GM12874 (cell line): ENCODE results near the gene HMSD.

ENCODE experiments used
- TF ChIP-seq, protein P1 (sequence below): IDR thresholded peaks from 2 replicates; pipeline ENCODE4 v1.5.1; 2011; ENCODE audit warnings: low read depth, mild to moderate bottlenecking, control low read depth, low read length, moderate library complexity; ENCODE audit not compliant: insufficient read depth

The HMSD gene, protein sequence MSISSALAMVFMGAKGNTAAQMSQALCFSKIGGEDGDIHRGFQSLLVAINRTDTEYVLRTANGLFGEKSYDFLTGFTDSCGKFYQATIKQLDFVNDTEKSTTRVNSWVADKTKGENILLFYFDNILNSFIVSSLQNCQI

DNA sequence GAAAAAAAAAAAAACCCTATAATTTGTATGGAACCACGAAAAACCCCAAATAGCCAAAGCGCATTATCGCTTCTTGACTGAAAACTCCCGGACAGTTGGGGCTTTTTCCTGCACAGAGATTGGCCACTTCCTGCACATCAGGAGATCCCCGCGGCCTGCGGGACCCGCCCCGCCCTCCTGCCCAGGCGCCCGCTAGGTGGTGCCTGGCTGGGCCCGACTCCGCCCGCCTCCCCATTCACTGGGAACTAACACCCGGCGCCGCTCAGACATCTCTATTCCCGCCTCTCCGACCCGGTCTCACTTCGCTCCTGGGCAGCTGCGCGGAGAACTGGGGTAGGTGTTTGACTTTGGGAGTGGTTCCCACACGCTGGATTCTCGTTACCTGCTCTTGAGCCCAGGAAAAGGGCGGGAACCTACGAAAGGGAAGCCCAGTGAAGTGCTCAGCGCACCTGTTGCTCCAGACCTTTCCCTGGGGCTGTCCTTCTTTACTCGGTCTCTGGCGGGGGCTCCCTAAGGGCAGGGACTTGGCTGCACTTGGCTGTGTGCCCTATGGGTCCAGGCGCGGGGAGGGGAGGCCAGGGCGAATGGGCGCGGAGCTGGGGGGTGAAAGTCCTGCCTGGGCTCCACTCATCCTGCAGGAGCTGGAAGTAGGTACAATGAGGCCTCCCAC, at the start of gene HMSD:
Gene HMSD, plus strand, starts transcription at position 234 of the 670 bp plus-strand sequence. CDS start 4,155 bp downstream, outside the sequence.
- TF ChIP-seq, protein P1, sequence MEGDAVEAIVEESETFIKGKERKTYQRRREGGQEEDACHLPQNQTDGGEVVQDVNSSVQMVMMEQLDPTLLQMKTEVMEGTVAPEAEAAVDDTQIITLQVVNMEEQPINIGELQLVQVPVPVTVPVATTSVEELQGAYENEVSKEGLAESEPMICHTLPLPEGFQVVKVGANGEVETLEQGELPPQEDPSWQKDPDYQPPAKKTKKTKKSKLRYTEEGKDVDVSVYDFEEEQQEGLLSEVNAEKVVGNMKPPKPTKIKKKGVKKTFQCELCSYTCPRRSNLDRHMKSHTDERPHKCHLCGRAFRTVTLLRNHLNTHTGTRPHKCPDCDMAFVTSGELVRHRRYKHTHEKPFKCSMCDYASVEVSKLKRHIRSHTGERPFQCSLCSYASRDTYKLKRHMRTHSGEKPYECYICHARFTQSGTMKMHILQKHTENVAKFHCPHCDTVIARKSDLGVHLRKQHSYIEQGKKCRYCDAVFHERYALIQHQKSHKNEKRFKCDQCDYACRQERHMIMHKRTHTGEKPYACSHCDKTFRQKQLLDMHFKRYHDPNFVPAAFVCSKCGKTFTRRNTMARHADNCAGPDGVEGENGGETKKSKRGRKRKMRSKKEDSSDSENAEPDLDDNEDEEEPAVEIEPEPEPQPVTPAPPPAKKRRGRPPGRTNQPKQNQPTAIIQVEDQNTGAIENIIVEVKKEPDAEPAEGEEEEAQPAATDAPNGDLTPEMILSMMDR: peak; percentile 68

GRCh38 chr18:63903851-63904570, 45.1 kb upstream of the HMSD start:
- TF ChIP-seq, protein P1: no peak

- TF ChIP-seq, protein P1: no peak
Observed at GRCh38 chr18:63904694-63905093, 44.4 kb upstream of the HMSD start.

- TF ChIP-seq, protein P1: no peak
Observed at GRCh38 chr18:63905361-63905760, 43.7 kb upstream of the HMSD start.

- TF ChIP-seq, protein P1: no peak
Observed at GRCh38 chr18:63906056-63906455, 43.0 kb upstream of the HMSD start.

DNA sequence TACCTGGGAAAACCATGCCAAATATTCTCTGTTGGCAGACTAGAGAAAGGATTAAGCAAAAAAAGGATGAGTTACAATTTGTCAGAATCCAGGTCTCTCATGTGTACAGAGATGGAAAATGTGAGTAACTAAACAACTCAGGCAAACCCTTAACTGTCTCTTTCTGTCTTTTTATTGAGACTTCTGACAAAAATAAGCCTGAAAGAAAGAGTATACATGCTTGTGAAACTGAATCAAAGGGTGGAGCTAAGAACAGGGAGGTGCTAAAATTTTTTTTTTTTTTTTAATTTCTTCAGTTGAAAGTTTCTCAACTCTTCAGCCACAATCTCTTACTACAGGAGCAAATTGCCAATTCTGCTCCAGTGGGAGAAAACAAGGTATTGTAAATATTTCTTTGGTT, 41.4 kb upstream of the HMSD start, which contains the start of gene SERPINB10:
Gene SERPINB10, plus strand, starts transcription at position 295 of the 400 bp plus-strand sequence. CDS start 7,553 bp downstream, outside the sequence.
- TF ChIP-seq, protein P1: no peak

DNA sequence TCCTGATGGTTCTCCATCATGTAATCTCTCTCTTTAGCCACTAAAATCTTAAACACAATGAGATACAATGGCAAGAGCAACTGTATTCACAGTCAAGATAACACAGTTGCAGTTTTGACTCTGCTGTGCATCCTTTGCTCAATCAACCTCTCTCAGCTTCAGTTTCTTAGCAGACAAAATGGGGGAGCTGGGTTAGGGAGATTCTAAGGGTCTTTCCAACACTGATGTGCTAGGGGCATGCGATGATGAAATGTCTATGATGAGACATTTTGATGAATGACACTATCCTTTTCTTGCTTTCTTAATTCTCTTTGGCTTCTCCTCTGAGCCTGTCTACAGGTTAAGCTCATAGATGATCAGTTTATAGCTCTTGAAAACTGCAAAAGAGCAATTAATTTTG, 40.2 kb upstream of the HMSD start:
- TF ChIP-seq, protein P1: no peak
